Neural cell (in vitro differentiated cells): ENCODE data around the gene ANO5.

ENCODE experiments used
- CTCF ChIP-seq: fragments of 450-650 bp; IDR thresholded peaks from 2 replicates; pipeline ENCODE4 v1.5.1; 2014; ENCODE audit warnings: antibody characterized with exemption, mild to moderate bottlenecking, moderate library complexity; ENCODE audit not compliant: poor library complexity, severe bottlenecking
- EP300 ChIP-seq: fragments of 450-650 bp; conservative IDR thresholded peaks from 2 replicates; pipeline ENCODE4 v1.6.1; 2014; ENCODE audit warnings: antibody characterized with exemption, mild to moderate bottlenecking, moderate library complexity; ENCODE audit not compliant: poor library complexity, severe bottlenecking

- TF ChIP-seq CTCF (no peak), EP300 (no peak)
Observed at GRCh38 chr11:22163394-22163797, 29.5 kb upstream of the ANO5 start.
